IMR-90 (cell line): ENCODE measurements around the gene MGAT3.

Experiments used
- CEBPB ChIP-seq: IDR thresholded peaks from 2 replicates; pipeline ENCODE4 v1.6.1; 2012; ENCODE audit warnings: low read depth, low read length, improper control_type of control experiment
- CHD1 ChIP-seq: IDR thresholded peaks from 2 replicates; pipeline ENCODE4 v1.6.1; 2012; ENCODE audit warnings: low read depth, low read length, improper control_type of control experiment
- CTCF ChIP-seq: conservative IDR thresholded peaks from 2 replicates; pipeline ENCODE4 v1.5.1; 2012; ENCODE audit warnings: mild to moderate bottlenecking, low read depth, low read length, improper control_type of control experiment
- FOS ChIP-seq: fragments of 150-350 bp; IDR thresholded peaks from 2 replicates; pipeline ENCODE4 v1.6.1; 2016; ENCODE audit warnings: low read depth, low read length
- MAZ ChIP-seq: IDR thresholded peaks from 2 replicates; pipeline ENCODE4 v1.6.1; 2012; ENCODE audit warnings: low read depth, mild to moderate bottlenecking, low read length, improper control_type of control experiment, moderate library complexity, borderline replicate concordance
- MXI1 ChIP-seq: IDR thresholded peaks from 2 replicates; pipeline ENCODE4 v1.6.1; 2012; ENCODE audit warnings: low read depth, mild to moderate bottlenecking, low read length, moderate library complexity, borderline replicate concordance
- POLR2A ChIP-seq: IDR thresholded peaks from 2 replicates; pipeline ENCODE4 v1.6.1; 2012; ENCODE audit warnings: mild to moderate bottlenecking, low read depth, low read length
- RAD21 ChIP-seq: IDR thresholded peaks from 2 replicates; pipeline ENCODE4 v1.6.1; 2012; ENCODE audit warnings: low read length, improper control_type of control experiment
- RCOR1 ChIP-seq: IDR thresholded peaks from 2 replicates; pipeline ENCODE4 v1.6.1; 2012; ENCODE audit warnings: mild to moderate bottlenecking, low read length, improper control_type of control experiment; ENCODE audit not compliant: insufficient replicate concordance
- RFX5 ChIP-seq: IDR thresholded peaks from 2 replicates; pipeline ENCODE4 v1.8.0; 2012; ENCODE audit warnings: low read depth, mild to moderate bottlenecking, low read length, moderate library complexity
- SMC3 ChIP-seq: fragments of 150-350 bp; IDR thresholded peaks from 2 replicates; pipeline ENCODE4 v1.6.1; 2016; ENCODE audit warnings: low read depth, mild to moderate bottlenecking, antibody characterized with exemption, low read length, moderate library complexity
- TF ChIP-seq, protein P1 (sequence below): fragments of 150-350 bp; IDR thresholded peaks from 2 replicates; pipeline ENCODE4 v1.6.1; 2017; ENCODE audit warnings: mild to moderate bottlenecking, antibody characterized with exemption, low read length, low read depth
- TF ChIP-seq, protein P2 (sequence below): fragments of 150-350 bp; IDR thresholded peaks from 2 replicates; pipeline ENCODE4 v1.6.1; 2016; ENCODE audit warnings: low read depth, mild to moderate bottlenecking, low read length, moderate library complexity, borderline replicate concordance

DNA sequence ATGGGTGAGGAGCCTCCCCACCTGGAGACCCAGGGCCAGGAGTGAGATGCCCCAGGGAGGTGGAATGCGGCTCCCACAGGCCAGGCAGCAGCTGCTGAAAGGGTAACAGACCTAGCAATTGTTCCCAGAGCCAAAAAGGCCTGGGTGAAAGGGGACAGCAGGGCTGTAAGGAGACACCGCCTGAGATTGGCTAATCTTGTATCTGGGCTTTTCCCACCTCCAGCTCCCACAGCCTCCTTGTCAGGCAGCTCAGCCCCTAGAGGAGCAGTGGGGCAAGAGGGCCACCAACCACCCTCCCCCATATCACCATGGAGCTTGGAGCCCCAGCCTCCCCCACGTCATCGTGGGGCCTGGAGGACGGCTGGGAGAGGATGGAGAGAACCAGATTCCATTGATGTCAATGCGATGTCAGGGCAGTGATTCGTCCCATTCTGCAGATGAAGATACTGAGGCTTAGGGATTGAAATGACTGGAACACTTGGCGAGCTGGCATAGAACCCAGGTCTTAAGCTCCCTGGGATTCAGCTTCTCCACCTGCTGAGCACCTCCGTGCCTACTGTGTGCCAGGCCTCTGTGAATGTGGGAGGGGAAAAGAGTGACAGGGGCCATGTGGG is 2.9 kb upstream of the MGAT3 start:
- TF ChIP-seq, protein P1, sequence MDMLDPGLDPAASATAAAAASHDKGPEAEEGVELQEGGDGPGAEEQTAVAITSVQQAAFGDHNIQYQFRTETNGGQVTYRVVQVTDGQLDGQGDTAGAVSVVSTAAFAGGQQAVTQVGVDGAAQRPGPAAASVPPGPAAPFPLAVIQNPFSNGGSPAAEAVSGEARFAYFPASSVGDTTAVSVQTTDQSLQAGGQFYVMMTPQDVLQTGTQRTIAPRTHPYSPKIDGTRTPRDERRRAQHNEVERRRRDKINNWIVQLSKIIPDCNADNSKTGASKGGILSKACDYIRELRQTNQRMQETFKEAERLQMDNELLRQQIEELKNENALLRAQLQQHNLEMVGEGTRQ, result no peak
- TF ChIP-seq, protein P2, sequence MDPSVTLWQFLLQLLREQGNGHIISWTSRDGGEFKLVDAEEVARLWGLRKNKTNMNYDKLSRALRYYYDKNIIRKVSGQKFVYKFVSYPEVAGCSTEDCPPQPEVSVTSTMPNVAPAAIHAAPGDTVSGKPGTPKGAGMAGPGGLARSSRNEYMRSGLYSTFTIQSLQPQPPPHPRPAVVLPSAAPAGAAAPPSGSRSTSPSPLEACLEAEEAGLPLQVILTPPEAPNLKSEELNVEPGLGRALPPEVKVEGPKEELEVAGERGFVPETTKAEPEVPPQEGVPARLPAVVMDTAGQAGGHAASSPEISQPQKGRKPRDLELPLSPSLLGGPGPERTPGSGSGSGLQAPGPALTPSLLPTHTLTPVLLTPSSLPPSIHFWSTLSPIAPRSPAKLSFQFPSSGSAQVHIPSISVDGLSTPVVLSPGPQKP, result no peak
- no peak for TF ChIP-seq CTCF
- no peak for TF ChIP-seq POLR2A
- TF ChIP-seq CEBPB, result no peak
- TF ChIP-seq RCOR1, result no peak
- TF ChIP-seq RFX5, result no peak
- no peak for TF ChIP-seq RAD21
- TF ChIP-seq MAZ, result no peak
- TF ChIP-seq MXI1, result no peak
- no peak for TF ChIP-seq FOS
- TF ChIP-seq SMC3, result no peak
- TF ChIP-seq CHD1, result no peak
